CD4-positive, alpha-beta T cell treated with Interleukin-6 for 4 hours (primary cell): Measurements from ENCODE around the gene NPHP4.

Experiments used
- DNase-seq: peaks from one replicate; pipeline ENCODE4 v3.0.0-alpha.2; 2020; ENCODE audit warnings: mixed read lengths

NPHP4 gene

DNA sequence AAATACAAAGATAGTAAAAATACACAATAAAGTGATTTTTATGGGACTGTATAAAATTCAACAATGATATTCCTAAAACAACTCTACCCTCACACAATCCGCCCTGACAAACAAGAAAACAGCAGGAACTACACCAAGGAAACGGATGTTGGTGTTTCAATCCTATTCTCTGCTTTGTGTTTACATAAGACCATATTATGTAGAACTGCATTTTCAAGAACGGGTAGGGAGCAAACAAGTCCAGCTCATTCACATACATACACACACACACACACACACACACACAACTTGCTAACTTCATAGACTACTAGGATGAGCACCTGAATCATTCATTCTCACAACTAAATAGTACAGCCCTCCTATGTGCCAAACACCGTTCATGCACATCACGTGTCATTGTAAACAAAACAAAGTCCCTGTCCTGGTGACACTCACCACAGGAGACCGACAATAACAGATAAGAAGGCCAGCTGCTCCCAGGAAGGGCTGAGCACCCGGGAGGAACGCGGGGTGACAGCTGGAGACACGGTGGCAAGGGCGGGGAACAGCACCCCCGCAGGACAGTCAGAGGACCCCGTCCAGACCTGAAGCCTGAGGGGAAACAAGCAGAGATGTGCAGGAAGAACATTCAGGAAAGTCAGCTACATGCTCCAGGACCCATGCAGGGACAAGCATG is 43.0 kb downstream of the NPHP4 start:
- DNase-seq = no peak

DNA sequence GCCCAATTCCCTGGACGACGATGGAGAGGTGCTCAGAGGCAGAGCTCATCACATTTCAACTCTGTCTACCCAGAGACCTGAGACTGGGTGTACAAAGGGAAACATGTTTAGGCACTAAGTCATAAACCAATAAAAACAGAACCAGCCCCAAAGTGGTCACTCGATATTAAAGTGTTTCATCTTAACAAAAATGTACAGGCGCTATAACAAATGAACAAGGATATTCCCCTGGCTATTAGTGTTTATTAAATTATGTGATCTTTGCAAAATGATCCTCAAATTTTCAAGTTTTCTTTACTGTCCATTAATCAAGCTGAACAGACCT is 43.6 kb downstream of the NPHP4 start:
- DNase-seq = no peak

- DNase-seq = no peak
These were observed 44.1 kb downstream of the NPHP4 start for GRCh38 chr1:5947978-5948680.

DNA sequence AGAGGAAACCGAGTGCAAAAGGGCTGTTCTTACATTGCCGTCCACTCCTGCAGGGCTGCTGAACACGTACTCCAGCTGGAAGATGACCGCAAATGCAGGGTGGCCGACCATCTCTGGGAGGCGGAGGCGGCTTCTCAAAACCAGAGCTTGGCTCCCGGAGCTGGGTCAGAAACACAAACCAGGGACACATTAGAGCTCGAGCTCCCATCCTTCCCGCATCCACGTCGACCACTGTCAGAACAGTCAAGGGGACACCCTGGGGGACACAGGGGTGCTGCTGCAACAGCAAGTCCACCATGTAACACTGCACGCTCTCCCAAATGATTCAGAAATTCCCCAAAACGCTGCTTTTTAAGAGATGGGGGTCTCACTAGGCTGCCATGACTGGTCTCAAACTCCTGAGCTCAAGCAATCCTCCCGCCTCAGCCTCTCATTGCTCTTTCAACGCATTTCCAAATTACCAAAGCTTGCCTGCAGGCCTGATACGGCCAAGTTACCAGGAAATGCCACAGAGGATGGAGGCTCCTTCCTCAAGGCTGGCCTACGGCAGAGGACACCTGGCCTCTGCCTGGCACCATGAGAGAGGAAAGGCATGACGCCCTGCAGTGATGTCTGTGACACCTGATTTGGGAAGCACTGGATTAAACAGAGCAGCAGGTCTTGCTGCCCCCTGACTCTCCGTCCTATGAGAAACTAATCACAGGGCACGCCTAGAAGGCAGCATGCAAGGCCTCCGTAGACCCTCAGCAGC is 45.0 kb downstream of the NPHP4 start:
- DNase-seq = no peak

GRCh38 chr1:5945445-5945844 is 46.8 kb downstream of the NPHP4 start:
- DNase-seq = no peak

DNA sequence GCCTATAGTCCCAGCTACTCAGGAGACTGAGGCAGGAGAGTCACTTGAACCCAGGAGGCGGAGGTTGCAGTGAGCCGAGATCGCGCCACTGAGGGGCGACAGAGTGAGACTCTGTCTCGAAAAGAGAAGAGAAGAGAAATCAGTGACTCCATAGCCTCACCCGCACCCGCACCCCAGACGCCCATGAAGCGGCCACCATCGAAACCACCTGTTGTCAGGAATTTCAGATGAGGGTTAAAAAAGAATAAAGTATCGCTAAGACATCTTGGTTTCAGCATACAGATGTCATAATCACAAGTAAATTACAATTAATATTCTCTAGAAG is 47.4 kb downstream of the NPHP4 start:
- no peak for DNase-seq

GRCh38 chr1:5944154-5944842 is 47.9 kb downstream of the NPHP4 start:
- DNase-seq = no peak

DNA sequence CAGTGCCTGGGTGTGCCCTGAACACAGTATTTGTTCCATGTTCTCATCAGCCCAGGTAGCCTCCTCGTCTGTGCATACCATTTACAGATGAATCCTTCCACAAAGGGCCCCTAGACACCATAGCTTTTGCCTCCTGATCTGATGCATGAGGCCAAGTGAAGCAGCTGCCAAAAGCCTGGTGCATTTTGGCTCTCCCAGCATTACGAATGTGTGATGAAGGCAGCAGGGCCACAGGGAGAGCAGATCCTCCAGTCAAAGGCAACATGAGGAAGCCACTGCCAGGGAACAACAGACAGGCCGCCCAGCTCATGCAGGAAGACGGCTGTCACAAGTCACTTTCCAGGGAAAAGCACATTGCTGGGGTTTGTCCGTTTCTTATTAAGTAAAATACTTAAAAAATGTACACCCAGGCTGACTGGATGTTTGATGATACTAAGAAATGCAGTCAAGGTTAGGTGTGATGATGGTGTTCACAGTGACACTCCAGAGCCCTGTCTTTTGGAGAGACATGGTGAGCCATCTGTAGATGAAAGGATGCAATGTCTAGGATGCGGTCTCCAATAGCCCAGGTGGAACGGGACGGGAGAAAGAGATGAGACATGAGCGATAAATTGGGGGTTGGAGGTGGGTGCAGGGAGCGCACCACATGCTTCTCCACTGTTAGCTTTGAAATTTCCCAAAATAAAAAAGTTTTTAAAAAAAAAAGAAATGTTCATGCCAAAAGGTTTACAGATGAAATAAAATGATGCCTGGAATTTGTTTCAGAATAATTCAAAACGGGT is 48.7 kb downstream of the NPHP4 start:
- DNase-seq = no peak

DNA sequence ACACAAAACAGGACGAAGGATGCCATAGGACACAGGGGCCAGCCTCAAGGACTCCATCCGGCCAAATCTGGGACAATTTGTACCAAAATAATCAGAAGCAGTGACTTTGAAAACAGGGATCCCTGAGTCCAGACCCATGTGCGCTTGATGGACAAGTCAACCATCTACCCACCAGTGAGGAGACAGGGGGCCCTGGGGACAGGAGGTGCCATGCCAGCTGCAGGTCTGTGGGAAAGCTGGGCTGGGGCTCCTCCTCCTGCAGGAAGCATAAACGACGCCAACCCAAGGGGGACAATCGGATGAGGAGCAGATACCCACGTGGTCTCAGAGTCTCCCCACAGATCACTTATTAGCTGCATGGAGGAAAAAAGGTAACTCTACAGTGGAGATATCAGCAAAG is 50.6 kb downstream of the NPHP4 start:
- DNase-seq = no peak

DNA sequence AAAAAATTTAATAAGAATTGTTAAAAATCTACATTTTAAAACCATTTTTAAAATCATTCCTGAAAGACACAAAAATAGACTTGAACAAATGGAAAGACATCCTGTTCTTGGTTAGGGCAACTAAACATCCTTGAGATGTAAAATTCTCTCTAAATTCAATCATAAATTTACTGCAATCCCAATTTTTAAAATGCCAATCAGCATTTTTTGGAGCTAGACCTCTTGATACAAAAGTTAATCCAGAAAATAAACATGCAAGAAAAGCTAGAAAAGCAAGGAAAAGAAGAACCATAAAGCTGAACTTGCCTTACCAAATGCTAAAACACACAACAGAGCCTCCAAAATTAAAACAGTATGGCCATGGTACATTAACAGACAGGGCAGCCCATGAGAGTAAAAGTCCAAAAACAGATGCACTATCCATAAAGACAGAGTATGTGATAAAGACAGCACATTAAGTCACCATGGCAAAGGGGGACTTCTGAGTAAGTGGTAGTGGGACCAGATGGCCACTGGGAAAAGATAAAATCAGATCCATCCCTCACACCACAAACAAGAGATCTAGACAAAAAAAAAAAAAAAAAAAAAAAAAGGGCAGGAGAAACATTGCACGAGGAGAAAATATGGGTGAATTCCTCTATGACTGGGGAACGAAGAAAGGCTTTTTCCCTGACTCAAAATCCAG is 51.4 kb downstream of the NPHP4 start:
- no peak for DNase-seq

DNA sequence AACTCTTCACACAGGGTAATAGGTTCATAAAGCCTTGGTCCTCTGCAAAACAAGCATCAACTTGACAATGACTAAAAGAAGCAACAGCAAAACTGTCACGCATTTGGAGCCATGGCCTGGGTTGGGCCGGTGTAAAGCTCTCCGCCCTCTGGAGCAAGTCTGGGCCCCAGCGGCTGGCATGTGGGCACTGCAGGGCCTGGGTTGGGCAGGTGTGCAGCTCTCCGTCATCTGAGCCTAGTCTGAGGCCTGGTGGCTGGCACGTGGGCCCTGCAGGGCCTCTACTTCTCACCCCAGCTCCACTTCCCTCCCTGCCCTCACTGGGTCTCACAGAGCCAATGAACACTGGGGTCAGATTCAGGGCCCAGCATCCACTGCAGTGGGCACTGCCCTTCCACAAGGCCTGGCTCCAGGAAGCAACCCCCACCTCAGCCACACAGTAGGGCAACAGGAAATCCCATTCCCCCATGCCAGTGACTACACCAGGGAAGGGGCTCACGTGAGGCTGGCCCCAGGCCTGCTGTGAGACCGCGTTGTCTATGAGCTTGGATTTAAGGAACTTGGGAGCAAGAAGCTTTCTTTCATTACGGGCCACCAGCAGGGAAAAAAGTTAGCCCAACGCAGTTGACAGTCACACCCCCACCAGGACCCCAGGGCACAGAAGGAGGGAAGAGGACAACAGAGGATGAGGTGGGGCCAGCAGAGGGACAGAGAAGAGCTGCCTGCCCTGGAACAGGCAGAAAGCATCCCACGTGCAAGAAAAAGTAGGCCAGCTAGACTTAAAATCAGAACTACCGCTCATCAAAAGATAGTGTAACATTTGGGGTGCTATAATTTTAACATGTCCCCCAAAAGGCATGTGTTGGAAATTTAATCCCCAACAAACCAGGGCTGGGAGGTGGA is 52.7 kb downstream of the NPHP4 start:
- no peak for DNase-seq

GRCh38 chr1:5938101-5938646 is 54.1 kb downstream of the NPHP4 start:
- DNase-seq = no peak

GRCh38 chr1:5937373-5937857 is 54.8 kb downstream of the NPHP4 start:
- DNase-seq = no peak

- no peak for DNase-seq
These were observed 55.4 kb downstream of the NPHP4 start for GRCh38 chr1:5936621-5937372.

- no peak for DNase-seq
These were observed 56.1 kb downstream of the NPHP4 start for GRCh38 chr1:5936126-5936525.

DNA sequence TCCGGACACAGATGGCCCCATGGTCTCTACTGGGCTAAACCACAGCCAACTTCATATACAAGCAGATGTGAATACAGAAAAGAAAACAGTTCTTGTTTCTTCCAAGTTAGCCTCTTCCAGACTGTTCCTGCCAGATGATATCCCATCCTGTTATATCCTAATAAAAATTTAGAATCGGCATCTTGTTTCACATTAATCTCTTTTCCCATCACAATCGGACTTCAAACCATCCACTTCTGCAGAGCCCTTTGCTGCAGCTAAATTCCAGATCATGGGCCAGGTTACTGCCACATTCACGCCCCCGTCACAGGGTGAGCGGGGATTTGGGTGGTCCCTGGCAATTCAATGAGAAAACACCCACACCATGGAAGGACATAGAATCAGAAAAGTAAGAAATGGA is 57.2 kb downstream of the NPHP4 start:
- no peak for DNase-seq

DNA sequence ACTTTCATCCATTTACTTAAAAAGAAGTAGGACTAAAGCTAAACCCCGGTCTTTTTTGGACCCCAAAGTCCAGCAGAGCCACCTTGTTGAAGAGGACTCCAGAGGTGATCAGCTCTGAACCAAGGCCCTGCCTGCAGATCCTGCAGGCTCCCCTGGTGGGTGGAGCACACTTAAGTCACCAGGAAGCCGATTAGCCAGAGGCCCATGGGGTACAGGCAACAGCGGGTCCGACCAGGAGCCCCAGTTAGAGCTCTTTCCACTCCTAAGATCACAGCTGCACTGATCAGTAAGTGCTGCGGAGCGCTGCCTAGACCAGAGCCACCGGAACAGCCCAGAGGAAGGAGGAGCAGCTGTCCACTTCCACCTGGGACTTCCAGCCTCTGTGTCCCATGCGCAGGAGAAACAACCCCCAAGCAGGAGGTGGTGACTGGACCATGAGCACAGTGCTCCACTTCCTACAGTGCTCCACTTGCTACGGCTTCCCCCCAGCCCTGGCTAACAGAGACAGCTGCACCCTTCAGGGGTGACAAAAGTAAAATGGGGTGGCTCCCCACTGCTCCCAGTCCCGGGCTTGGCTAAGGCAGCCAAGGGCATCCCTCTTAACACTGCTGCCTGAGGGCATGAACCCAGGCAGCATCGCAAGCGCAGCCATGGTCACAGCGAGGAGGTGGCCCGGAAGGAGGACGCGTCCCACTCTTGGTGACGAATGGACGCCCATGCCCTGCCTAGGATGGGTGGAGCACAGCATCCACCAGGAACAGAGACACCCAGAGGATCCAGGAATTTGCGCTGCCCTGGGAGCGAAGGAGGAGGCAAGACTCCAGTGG is 58.0 kb downstream of the NPHP4 start:
- DNase-seq = no peak

- DNase-seq = no peak
These were observed 58.6 kb downstream of the NPHP4 start for GRCh38 chr1:5933676-5934057.

DNA sequence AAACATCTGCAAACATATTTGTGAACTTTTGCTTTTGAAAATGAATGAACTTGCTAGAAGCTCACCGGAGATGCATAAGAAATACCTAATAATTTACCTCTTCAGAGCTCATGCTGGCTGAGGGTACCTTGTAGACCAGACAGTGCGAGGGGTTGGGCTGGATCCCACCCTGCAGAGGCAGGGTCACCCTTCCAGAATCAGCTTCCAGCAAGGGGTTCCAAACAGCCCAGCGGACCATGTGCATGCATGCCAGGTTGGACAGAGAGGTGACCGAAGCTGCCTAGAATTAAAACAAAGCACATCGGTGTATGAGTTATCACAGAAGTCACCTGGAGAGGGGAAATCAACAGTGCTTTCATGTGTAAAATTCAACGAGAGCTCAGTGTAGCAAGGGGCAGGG is 59.2 kb downstream of the NPHP4 start:
- no peak for DNase-seq
